GM21576 (cell line): ENCODE data around the gene TBL1Y.
"Not testable (repeated sequence)": the region's sequence is repeated elsewhere in the genome, so short reads cannot be mapped to it uniquely, and the experiment has no call there.

Source experiments
- ATAC-seq: cut with Tn5 transposase; IDR thresholded peaks from one replicate; pipeline ENCODE4 v1.9.1; 2021; ENCODE audit warnings: mild to moderate bottlenecking, moderate library complexity; ENCODE audit not compliant: unreplicated experiment

TBL1Y gene

GRCh38 chrY:6972271-6972887, 61.9 kb downstream of the TBL1Y start:
- no peak for ATAC-seq

- no peak for ATAC-seq
Observed at GRCh38 chrY:6974971-6975370, 64.5 kb downstream of the TBL1Y start.

- no peak for ATAC-seq
Observed at GRCh38 chrY:6977783-6978182, 67.3 kb downstream of the TBL1Y start.

DNA sequence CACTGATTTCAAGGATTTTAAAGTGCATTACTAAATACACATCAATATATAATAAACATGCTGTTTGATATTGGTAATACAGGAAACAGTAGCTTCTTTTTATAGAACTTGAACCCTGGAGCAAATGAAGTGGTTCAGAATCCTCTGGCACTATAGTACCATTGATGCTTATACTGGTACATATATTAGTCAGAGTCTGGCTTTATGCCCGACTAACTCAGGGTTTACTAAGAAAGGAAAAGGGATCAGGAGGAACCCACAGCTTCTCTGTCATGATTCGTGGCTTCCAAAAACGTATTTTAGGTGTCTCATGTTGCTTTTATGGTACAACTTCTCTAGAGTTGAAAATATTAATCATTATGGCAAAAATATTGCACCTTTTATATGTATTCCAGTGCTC, 72.7 kb downstream of the TBL1Y start:
- no peak for ATAC-seq

DNA sequence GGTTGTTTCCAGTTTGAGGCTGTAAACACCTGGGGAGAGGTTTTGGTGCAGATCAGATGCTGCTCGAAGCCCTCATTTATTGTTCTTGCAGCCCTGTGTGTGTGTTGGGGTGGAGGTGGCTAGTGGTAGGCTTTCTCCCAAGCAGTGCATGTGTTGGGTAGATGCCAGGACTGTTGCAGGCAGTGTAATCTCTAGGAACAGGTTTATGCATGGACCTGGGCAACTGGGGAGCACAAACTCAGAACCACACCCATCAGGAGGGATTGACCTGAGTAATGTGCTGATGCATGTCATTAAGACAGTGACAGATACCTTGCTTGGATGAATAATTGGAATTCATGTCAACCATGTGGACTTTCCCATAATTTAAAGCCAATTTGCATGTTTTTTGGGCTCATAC, 77.3 kb downstream of the TBL1Y start:
- ATAC-seq = no peak

- ATAC-seq = no peak
Observed at GRCh38 chrY:6989886-6990620, 79.6 kb downstream of the TBL1Y start.

GRCh38 chrY:6992041-6992440, 81.5 kb downstream of the TBL1Y start:
- ATAC-seq = no peak

GRCh38 chrY:6995987-6996386, 85.5 kb downstream of the TBL1Y start:
- no peak for ATAC-seq

- ATAC-seq = no peak
Observed at GRCh38 chrY:6997503-6998066, 87.1 kb downstream of the TBL1Y start.

DNA sequence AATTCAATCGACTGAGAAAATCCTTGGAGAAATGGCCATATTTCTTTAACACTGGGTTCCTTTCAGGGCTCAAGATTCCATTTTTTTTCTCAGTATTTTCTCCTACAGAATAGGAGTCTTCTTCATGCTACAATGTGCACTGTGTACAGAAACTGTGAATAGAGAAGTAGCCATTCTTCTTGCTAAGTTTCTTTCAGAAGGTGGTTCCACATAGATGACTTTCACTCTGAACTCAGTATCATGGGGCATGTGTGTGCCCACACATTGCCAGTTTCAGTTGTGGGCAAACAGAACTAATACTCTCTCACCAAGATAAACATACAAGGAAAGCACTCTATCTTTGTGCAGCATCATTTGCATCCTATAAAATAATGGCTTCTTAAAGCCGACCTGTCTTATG, 89.4 kb downstream of the TBL1Y start:
- ATAC-seq = no peak

GRCh38 chrY:7002581-7002980, 92.1 kb downstream of the TBL1Y start:
- ATAC-seq = no peak

DNA sequence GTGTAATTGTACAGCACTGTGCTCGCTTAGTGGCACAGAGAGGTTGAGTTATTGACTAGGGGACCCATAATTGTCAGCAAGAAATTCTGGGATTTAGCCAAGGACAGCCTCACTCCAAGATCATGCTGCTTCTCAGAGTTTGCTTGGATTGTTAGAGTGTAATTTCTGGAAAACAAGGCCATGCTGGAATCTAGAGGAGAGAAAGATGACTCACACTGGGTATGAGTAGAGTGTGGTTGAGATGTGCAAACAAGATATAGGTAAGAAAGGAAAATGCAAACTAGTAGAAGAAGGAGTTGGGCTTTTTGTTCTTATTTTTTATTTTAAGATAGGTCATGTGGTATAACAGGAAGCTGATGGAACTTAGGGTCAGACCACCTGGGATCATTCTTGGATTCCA, 97.4 kb downstream of the TBL1Y start:
- no peak for ATAC-seq

DNA sequence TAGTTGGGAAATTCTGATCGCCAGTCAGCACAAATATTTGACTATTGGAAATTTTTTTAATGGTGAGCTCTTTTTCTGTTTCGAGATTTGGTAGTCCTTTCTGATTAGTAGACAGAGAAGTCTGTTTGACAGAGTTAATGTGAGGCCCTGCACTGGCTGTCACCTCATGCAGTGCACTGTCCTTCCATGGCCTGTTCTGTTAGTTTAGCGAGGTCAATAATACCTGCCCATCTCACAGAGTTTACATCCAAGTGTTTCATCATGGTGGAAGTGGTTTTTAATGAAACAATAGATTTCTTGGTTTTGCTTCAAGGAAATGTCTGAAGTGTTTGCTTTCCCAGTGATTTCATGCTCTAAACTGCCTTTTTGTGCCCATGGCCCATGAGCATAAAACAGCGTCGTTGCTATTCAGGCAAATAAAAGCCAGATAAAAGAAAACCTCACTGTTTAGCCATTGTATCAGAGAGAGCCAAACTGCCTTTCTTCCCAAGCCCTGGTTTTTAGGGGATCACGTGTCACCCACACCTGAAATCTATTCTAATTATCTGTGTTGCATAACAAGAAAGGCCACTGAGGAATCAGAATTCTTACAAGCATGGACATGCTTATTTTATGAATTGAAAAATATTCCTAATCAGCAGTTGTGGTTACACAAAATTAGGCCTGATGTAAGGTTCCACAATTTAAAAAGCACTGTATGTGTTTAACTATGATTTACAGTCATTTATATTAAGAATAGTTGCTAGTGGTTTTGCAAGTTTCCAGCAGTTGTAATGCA, 98.3 kb downstream of the TBL1Y start:
- no peak for ATAC-seq

DNA sequence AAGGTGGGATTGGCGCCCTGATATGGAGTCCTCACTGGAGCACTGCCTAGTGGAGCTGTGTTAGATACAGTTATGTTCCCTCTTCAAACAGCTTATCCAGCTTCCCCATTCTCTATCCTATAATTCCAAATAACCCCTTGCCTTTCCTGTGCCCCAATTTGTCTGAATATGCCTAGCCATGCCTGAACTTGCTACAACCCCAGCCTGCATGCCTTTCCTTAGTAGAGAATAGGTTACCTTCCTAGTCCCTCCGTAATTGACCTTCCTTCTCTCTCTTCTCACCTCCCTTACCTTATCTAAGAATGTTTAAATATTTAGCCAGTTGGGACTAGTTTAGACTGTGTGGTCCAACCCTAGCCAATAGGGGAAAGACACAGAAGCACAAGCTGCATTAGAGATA, 102.6 kb downstream of the TBL1Y start:
- no peak for ATAC-seq

DNA sequence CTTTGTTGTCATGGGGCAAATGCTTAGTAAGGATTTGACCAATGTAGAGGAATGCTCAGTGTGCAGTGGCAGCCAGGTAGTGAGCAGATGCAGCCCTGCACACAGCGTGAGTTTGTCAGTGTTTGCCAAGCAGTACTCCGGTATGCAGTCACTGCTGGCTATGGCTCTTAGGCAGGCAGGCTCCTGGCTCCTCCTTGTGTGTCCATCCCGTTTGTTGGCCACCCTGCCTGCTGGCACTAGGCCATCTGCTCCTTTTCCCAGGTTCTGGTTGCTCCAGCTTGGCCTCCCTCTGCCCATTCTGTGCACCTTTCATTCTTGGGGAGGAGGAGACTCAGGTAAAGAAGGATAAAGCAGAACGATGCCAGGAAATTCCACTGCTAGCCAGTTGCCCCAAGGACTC, 106.0 kb downstream of the TBL1Y start:
- ATAC-seq = no peak

DNA sequence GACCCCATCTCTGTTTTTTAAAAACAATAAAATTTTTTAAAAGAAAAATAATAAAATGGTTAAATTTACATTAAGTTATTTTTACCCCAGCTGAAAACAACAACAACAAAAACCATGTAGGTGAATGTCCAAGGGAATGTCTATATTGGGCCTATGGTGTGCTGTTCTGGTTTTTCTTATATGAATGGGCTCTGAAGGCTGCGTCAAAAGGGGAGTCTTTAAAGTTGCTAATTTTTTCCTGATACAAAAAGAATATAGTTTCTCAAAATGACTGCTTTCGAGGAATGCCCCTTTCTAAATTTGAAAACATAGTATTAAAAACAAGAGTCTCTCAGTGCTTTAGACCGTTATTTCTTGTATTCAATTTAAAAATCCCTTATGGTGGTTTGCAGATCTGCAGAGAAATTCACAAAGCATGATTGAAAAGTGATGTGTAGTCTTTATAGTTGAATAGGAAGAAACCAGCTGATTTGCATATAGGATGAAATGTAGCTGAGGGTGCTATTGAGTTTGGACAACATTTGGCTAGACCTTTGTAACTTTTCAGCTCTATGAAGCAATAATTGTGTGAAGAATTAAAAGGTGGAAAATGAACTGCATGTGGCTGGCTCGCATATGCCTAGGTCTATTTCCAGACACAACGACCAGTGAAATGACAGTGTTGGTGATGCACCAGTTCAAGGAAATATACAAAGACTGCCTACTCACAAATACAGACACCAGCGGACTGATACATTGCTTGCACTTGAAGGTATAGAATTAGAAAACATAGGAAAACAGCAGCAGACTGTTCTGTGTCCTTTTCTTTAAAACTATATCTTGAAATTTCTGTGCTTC, 107.0 kb downstream of the TBL1Y start:
- ATAC-seq = no peak

GRCh38 chrY:7039037-7039436, 128.5 kb downstream of the TBL1Y start:
- no peak for ATAC-seq

DNA sequence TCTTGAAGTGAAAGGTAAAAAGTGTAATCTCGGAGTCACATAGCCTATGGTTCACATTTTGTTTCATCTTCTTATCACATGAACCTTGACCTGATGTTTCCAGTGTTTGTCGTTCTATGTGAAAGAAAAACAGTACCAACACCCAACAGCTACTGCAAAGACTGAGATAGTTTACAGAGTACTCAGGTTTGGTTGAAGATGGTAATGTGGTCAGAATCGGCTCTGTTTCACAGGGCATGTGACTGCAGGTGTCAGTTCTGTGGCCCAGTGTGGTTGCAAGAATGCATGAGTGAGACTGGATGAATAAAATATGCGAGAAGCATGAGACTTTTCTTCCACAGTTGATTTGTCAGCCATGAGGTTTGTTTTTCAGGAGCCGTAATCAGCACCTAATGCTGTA, 130.2 kb downstream of the TBL1Y start:
- ATAC-seq = no peak

DNA sequence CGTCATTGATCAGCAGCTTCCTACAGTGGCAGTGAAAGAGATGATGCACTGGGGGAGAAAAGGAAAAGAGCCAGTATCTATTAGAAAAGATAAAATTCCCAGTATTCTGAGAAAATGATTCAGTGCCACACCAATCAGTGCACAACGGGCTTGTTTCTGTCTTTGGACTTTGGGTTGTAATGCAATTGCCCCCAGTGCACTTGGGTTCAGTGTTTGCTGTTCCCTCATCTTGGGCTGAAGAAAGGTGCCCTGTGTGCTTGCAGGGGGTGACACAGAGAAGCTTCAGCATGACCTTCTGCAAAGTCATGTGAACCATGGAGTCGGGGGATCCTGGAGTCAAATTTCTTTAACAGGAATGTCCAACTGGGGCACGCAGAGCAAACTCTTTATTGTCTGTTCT, 131.5 kb downstream of the TBL1Y start:
- ATAC-seq = no peak

DNA sequence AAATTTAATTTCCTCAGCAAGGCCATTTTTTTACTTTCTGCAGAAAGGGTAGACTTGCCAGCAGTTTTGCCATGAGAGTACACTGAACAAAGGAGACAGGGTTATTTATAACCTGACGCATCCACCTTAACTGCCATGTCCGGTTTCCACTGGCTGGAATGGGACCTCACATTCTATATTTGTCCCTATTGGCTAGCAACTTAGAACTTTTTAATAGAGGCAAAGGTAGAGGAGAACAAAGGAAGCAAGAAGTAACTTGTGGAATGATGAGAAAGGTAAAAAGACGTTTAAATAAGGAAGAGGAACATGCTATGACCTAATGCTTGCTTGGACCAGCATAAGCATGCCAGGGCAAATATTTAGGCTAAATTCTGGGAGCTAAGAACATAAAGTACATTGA, 142.0 kb downstream of the TBL1Y start:
- ATAC-seq = not testable (repeated sequence)

- no peak for ATAC-seq
Observed at GRCh38 chrY:7056886-7057285, 146.4 kb downstream of the TBL1Y start.
